H1 (cell line): ENCODE data around the gene CERT1. TPM values are rescaled to one million over a fixed set of nuclear protein-coding genes. Genes with fewer than 3 reads are reported as not detected.

Experiments used
- CTCF ChIA-PET: fragments of 300-600 bp; sonication (Branson Sonifier 250); formaldehyde crosslinking; loops from one replicate; lab custom pipeline; 2021; ENCODE audit not compliant: partially characterized antibody; lab: Charles Lee
- POLR2A ChIA-PET: fragments of 300-600 bp; sonication (Branson Sonifier 250); formaldehyde crosslinking; loops from one replicate; lab custom pipeline; 2021; ENCODE audit warnings: inconsistent platforms; ENCODE audit not compliant: partially characterized antibody; lab: Charles Lee
- DNase-seq, 2 experiments: peaks; one replicate each; pipeline versions ENCODE4 v3.0.0 to v3.0.0-alpha.2; 2010 to 2022; ENCODE audit warnings: low spot score in 2 of 2, low read depth in 1 of 2, mixed read lengths in 1 of 2
- FAIRE-seq: peaks from 2 replicates; lab custom pipeline; 2011; peaks lifted over from hg19 to GRCh38; lab: Jason Lieb, UNC
- H2AFZ ChIP-seq: 2 replicates; pipeline ENCODE4 v1.8.1; 2012; ENCODE audit warnings: low read length, inconsistent platforms
- H2AK5ac ChIP-seq: 2 replicates; pipeline ENCODE4 v1.6.1; 2013; ENCODE audit warnings: low read depth, low read length
- H2BK120ac ChIP-seq: replicated peaks from 2 replicates; pipeline ENCODE3; 2013; ENCODE audit warnings: low read depth, low read length, inconsistent platforms
- H2BK12ac ChIP-seq: 2 replicates; pipeline ENCODE4 v1.6.1; 2013; ENCODE audit warnings: low read depth, low read length
- H2BK15ac ChIP-seq: 2 replicates; pipeline ENCODE4 v1.6.1; 2013; ENCODE audit warnings: low read length
- H2BK20ac ChIP-seq: 2 replicates; pipeline ENCODE4 v1.6.1; 2013; ENCODE audit warnings: low read length
- H2BK5ac ChIP-seq: 2 replicates; pipeline ENCODE4 v1.6.1; 2013; ENCODE audit warnings: low read depth, low read length
- H3K14ac ChIP-seq: 2 replicates; pipeline ENCODE4 v1.6.1; 2013; ENCODE audit warnings: inconsistent platforms; ENCODE audit not compliant: insufficient read length
- H3K18ac ChIP-seq: 2 replicates; pipeline ENCODE4 v1.6.1; 2013; ENCODE audit warnings: low read length; ENCODE audit errors: extremely low read depth
- H3K23ac ChIP-seq: 2 replicates; pipeline ENCODE4 v1.6.1; 2013; ENCODE audit warnings: inconsistent platforms; ENCODE audit not compliant: insufficient read length
- H3K23me2 ChIP-seq: 2 replicates; pipeline ENCODE4 v1.6.1; 2013; ENCODE audit warnings: low read depth, low read length
- H3K27ac ChIP-seq: 2 replicates; pipeline ENCODE4 v1.6.1; 2011; ENCODE audit warnings: low read depth, low read length, inconsistent platforms
- H3K27me3 ChIP-seq, 4 experiments: replicated peaks in 1 of 4; 1 replicate in 1 of 4; 2 replicates in 3 of 4; pipeline versions ENCODE4 v1.6.1 to v1.8.1; 2011 to 2013; ENCODE audit warnings: low read length in 3 of 4, mild to moderate bottlenecking in 3 of 4, inconsistent platforms in 2 of 4, mixed read lengths in 2 of 4, moderate library complexity in 1 of 4; ENCODE audit not compliant: control insufficient read depth in 3 of 4, insufficient read depth in 3 of 4; ENCODE audit errors: extremely low read depth in 1 of 4
- H3K36me3 ChIP-seq, 4 experiments: 2 replicates each; pipeline versions ENCODE4 v1.6.1 to v1.8.1; 2011 to 2013; ENCODE audit warnings: mild to moderate bottlenecking in 4 of 4, low read length in 3 of 4, moderate library complexity in 2 of 4, control low read depth in 1 of 4, inconsistent platforms in 1 of 4; ENCODE audit not compliant: insufficient read depth in 4 of 4, control insufficient read depth in 2 of 4
- H3K4ac ChIP-seq: replicated peaks from 2 replicates; pipeline ENCODE3; 2013; ENCODE audit warnings: low read length, low read depth, mixed read lengths, inconsistent platforms; ENCODE audit not compliant: insufficient read length
- H3K4me1 ChIP-seq, 4 experiments: replicated peaks in 1 of 4; 1 replicate in 1 of 4; 2 replicates in 3 of 4; pipeline versions ENCODE4 v1.6.1 to v1.8.1; 2011 to 2013; ENCODE audit warnings: low read length in 3 of 4, inconsistent platforms in 2 of 4, mixed read lengths in 1 of 4; ENCODE audit not compliant: insufficient read depth in 4 of 4, control insufficient read depth in 3 of 4
- H3K4me2 ChIP-seq, 2 experiments: 2 replicates each; pipeline versions ENCODE4 v1.6.1 to v1.8.1; 2011 to 2013; ENCODE audit warnings: low read depth in 2 of 2, low read length in 2 of 2, control low read depth in 1 of 2, inconsistent platforms in 1 of 2, mild to moderate bottlenecking in 1 of 2; ENCODE audit not compliant: insufficient read depth in 1 of 2
- H3K4me3 ChIP-seq, 4 experiments: fragments of 200-600, 300-600 bp in 1 of 4; sonication (generic), shearing (Covaris generic), sonication (Bioruptor Twin) in 1 of 4; 2 replicates each; pipeline versions ENCODE4 v1.5.1 to v1.8.1; 2011 to 2016; ENCODE audit warnings: low read length in 4 of 4, low read depth in 3 of 4, control low read depth in 2 of 4, inconsistent platforms in 2 of 4, mild to moderate bottlenecking in 2 of 4, mixed read lengths in 1 of 4, moderate library complexity in 1 of 4; ENCODE audit not compliant: insufficient read depth in 2 of 4; ENCODE audit errors: extremely low read depth in 1 of 4
- H3K56ac ChIP-seq: replicated peaks from 2 replicates; pipeline ENCODE3; 2013; ENCODE audit warnings: low read depth, mild to moderate bottlenecking, mixed read lengths, low read length, inconsistent platforms; ENCODE audit not compliant: insufficient read length
- H3K79me1 ChIP-seq: 2 replicates; pipeline ENCODE4 v1.6.1; 2013; ENCODE audit warnings: low read depth, low read length, control low read depth
- H3K79me2 ChIP-seq, 2 experiments: 2 replicates each; pipeline versions ENCODE4 v1.6.1 to v1.8.1; 2012 to 2013; ENCODE audit warnings: low read length in 2 of 2, mild to moderate bottlenecking in 2 of 2, inconsistent platforms in 1 of 2; ENCODE audit not compliant: insufficient read depth in 2 of 2, control insufficient read depth in 1 of 2
- H3K9ac ChIP-seq, 4 experiments: replicated peaks in 1 of 4; 1 replicate in 1 of 4; 2 replicates in 3 of 4; pipeline versions ENCODE4 v1.6.1 to v1.8.1; 2011 to 2013; ENCODE audit warnings: low read depth in 3 of 4, low read length in 3 of 4, control low read depth in 2 of 4, mild to moderate bottlenecking in 2 of 4, moderate library complexity in 2 of 4, inconsistent platforms in 1 of 4; ENCODE audit errors: extremely low read depth in 1 of 4
- H3K9me3 ChIP-seq, 2 experiments: 2 replicates each; pipeline versions ENCODE4 v1.6.1 to v1.8.1; 2012 to 2013; ENCODE audit warnings: mild to moderate bottlenecking in 2 of 2, moderate library complexity in 2 of 2, control low read depth in 1 of 2, inconsistent platforms in 1 of 2, low read depth in 1 of 2, low read length in 1 of 2, mixed read lengths in 1 of 2; ENCODE audit not compliant: insufficient read depth in 2 of 2
- H4K20me1 ChIP-seq, 2 experiments: replicated peaks in 1 of 2; 2 replicates each; pipeline versions ENCODE3 to v1.8.1; 2011 to 2013; ENCODE audit warnings: inconsistent platforms in 2 of 2, low read length in 2 of 2, mild to moderate bottlenecking in 1 of 2; ENCODE audit not compliant: insufficient read depth in 2 of 2, control insufficient read depth in 1 of 2
- H4K5ac ChIP-seq: 2 replicates; pipeline ENCODE4 v1.6.1; 2013; ENCODE audit warnings: low read length, low read depth, mixed read lengths, inconsistent platforms; ENCODE audit not compliant: insufficient read length
- H4K8ac ChIP-seq: 2 replicates; pipeline ENCODE4 v1.8.0; 2013; ENCODE audit warnings: mild to moderate bottlenecking, moderate library complexity, low read length, inconsistent platforms; ENCODE audit not compliant: insufficient read depth; ENCODE audit errors: extremely low read depth
- H4K91ac ChIP-seq: replicated peaks from 2 replicates; pipeline ENCODE3; 2013; ENCODE audit warnings: low read length, mixed read lengths, inconsistent platforms; ENCODE audit not compliant: insufficient read length
- CBX5 ChIP-seq: fragments of 300-800, 300-1000 bp; sonication (generic); IDR thresholded peaks from 2 replicates; pipeline ENCODE4 v1.7.1; 2016; ENCODE audit warnings: antibody characterized with exemption, low read length, low read depth
- RAD21 ChIP-seq, 2 experiments: IDR thresholded peaks in 1 of 2; conservative IDR thresholded peaks in 1 of 2; 2 replicates each; pipeline ENCODE4 v1.6.1; 2011; ENCODE audit warnings: low read depth in 2 of 2, low read length in 2 of 2, improper control_type of control experiment in 1 of 2, inconsistent platforms in 1 of 2, mild to moderate bottlenecking in 1 of 2, moderate library complexity in 1 of 2
- WGBS, 2 experiments: shearing (Covaris generic) in 1 of 2; methylation state at CpG; one replicate each; pipeline versions ENCODE4 v1.1.6 to v1.1.7; 2013 to 2015; ENCODE audit warnings: low lambda C conversion rate in 2 of 2, mixed read lengths in 2 of 2, inconsistent platforms in 1 of 2, low coverage in 1 of 2, missing lambda C conversion rate in 1 of 2; ENCODE audit not compliant: insufficient replicate concordance in 2 of 2, insufficient coverage in 1 of 2, insufficient read length in 1 of 2; ENCODE audit errors: extremely low coverage in 1 of 2, missing lambda C conversion rate in 1 of 2; 5-methylcytosine and 5-hydroxymethylcytosine counted together
- polyA plus RNA-seq, 7 experiments: library from polyadenylated mRNA; depleted of rRNA in 3 of 7; stranded (reverse) in 5 of 7; unstranded in 2 of 7; fragments of >200 nt in 5 of 7; fragments of 200-250 nt in 2 of 7; gene quantifications; 1 replicate in 5 of 7; 2 replicates in 1 of 7; 4 replicates in 1 of 7; pipeline versions ENCODE4 v1.2.1 to v1.2.3, GENCODE V29; 2011 to 2013; ENCODE audit warnings: missing spikeins in 2 of 7, mixed read lengths in 2 of 7
- total RNA-seq: library from RNA; stranded (reverse); fragmentation: NEBNext Ultra II Directional; extraction: Animal tissue kit (Norgen Biotek cat#: 25700); gene quantifications from 2 replicates; pipeline ENCODE4 v1.2.1, GENCODE V29; 2021

Gene CERT1
- total and polyA plus RNA-seq, 2 of the 8 experiments (the other 6 are each of a cell fraction or from before 2014, with no cell fraction given): 7.8 to 55.3 TPM

DNA sequence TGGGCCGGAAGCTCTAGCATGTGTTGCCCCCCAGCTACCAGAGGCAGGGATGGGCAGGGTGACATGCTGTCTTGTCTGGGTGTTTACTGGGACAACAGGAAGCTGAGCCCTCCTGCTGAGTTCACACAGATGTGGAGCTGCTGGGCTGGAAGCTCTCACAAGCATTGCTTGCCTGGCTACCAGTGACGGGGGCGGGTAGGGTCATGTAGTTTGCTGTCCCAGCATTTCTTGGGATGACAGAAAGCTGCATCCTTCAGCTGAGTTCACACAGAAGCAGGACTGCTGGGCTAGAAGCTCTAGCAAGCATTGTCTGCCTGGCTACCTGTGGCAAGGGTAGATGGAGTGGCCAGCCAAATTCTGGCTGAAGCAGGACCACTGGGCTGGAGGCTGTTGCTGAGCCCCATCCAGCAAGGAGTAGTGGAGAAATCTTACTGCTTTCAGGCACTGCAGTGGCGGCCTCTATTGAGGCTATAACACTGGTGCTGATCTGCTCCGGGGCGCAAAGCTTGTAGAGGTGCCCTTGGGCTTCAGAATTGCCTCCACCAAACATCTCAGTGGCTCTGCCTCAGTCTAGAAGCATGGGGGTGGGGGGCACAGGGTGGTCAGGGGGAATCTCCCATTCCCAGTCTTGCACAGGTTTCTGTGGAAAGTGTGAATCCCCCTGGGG, 25.4 kb upstream of the CERT1 start:
- Histone ChIP-seq H3K9ac (no peak overlapping the region), H3K79me2 (peaks cover 0 to 4% of the 10 kb centered on the region in 2 experiments; a peak in 1 of 4 replicates), H4K20me1 (peaks cover 0 to 3% of the 10 kb centered on the region in 2 experiments), H3K27me3 (no peaks in the 10 kb centered on the region), H3K23me2 (no peaks in the 10 kb centered on the region), H3K23ac (no peak overlapping the region), H3K9me3 (no peaks in the 10 kb centered on the region), H2BK15ac (peak overlapping the region; percentile 61; the same call in 1 of the 2 replicates), H3K18ac (no peak overlapping the region; the same call in 1 of the 2 replicates), H4K5ac (no peak overlapping the region), H3K14ac (no peak overlapping the region), H2BK5ac (peak overlapping the region; percentile 15), H3K56ac (no peak overlapping the region), H2AK5ac (peak overlapping the region; percentile 95; the same call in 1 of the 2 replicates), H3K79me1 (peaks cover 2% of the 10 kb centered on the region; the same call in 1 of the 2 replicates), H2AFZ (no peak overlapping the region), H2BK12ac (no peak overlapping the region), H2BK120ac (no peak overlapping the region), H2BK20ac (no peak overlapping the region), H3K4me1 (peaks cover 0 to 6% (median 4%) of the 10 kb centered on the region in 4 experiments; a peak in 4 of 7 replicates)
- DNase-seq: no peak
- TF ChIP-seq CBX5 (no peak), RAD21 (IDR thresholded peaks at IDR 0.05 in 1 of 2, conservative IDR thresholded peaks at IDR 0.05 in 1 of 2; ENCODE audit: low read depth in 2 of 2, low read length in 2 of 2) (0 out of 4 replicates have a peak, but pooled peaks of 1 of the 2 experiments have one; percentile 2)
- TF ChIP-seq, all 59 proteins: peak for 1
- Histone ChIP-seq H4K91ac (no peak overlapping the region), H3K27ac (no peak overlapping the region), H3K4me2 (no peak overlapping the region), H3K4me3 (no peak overlapping the region), H4K8ac (peak overlapping the region; percentile 28; the same call in 1 of the 2 replicates), H3K36me3 (no peaks in the 10 kb centered on the region), H3K4ac (no peak overlapping the region)
- CTCF ChIA-PET: no interaction called here
- WGBS, 2 experiments: 92% methylated on average over 6 of the region's 6 CpGs; no CpG with 5 or more reads in 1 of the 2 experiments
- POLR2A ChIA-PET: interaction anchor here (0.6 kb wide), 1 partner anchor 1106 kb away, joined by 3 read pairs; no protein-coding TSS in a partner anchor
- no peak for FAIRE-seq
